Body of pancreas (tissue), 4 donors: Measurements from ENCODE around the gene CLEC16A.

Experiments
- POLR2A ChIP-seq, 3 donors: fragments of 450-650 bp; IDR thresholded peaks; one replicate each; pipeline ENCODE4 v1.6.1; 2016; ENCODE audit warnings: antibody characterized with exemption in 3 of 3, mild to moderate bottlenecking in 2 of 3
- TF ChIP-seq, protein P1 (sequence below), 7 experiments: fragments of 450-650 bp in 4 of 7; fragments of 200-600 bp in 3 of 7; sonication (generic) in 3 of 7; IDR thresholded peaks; one replicate each; pipeline ENCODE4 v1.5.1; 2016 to 2019; ENCODE audit warnings: antibody characterized with exemption in 7 of 7

DNA sequence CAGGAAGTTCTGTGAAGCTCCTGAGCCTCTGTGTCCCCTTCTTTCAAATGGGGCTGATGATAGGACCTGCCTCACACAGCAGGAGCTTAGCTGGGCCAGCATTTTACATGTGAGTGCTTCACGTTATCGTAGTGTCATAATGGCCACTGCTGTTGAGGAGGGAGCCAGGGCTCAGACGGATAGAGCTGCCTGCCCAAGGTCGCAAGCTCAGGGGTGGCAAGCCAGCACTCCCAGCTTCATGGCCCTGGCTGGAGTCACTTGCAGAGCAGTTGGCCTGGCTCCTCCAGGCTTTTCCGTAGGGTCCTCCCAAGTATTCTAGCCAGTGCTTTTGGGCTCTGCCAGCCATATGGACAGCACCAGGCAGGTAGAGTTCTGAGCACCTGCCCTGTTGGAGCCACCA is 196.5 kb downstream of the CLEC16A start:
- TF ChIP-seq, protein P1, sequence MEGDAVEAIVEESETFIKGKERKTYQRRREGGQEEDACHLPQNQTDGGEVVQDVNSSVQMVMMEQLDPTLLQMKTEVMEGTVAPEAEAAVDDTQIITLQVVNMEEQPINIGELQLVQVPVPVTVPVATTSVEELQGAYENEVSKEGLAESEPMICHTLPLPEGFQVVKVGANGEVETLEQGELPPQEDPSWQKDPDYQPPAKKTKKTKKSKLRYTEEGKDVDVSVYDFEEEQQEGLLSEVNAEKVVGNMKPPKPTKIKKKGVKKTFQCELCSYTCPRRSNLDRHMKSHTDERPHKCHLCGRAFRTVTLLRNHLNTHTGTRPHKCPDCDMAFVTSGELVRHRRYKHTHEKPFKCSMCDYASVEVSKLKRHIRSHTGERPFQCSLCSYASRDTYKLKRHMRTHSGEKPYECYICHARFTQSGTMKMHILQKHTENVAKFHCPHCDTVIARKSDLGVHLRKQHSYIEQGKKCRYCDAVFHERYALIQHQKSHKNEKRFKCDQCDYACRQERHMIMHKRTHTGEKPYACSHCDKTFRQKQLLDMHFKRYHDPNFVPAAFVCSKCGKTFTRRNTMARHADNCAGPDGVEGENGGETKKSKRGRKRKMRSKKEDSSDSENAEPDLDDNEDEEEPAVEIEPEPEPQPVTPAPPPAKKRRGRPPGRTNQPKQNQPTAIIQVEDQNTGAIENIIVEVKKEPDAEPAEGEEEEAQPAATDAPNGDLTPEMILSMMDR (IDR thresholded peaks at IDR 0.05), result no peak
- TF ChIP-seq POLR2A (IDR thresholded peaks at IDR 0.05), result no peak
